Vagina (tissue), 2 donors: ENCODE measurements around the gene PDZK1IP1. TPM values are rescaled to one million over a fixed set of nuclear protein-coding genes. Genes with fewer than 3 reads are reported as not detected.

Experiments
- DNase-seq, 2 donors: peaks; one replicate each; pipeline ENCODE4 v3.0.0-alpha.2; 2017; ENCODE audit errors: extremely low spot score in 2 of 2
- H3K27ac ChIP-seq: fragments of 200-600 bp; sonication (generic); one replicate; pipeline ENCODE4 v1.5.1; 2019
- H3K27me3 ChIP-seq: fragments of 200-600 bp; sonication (generic); one replicate; pipeline ENCODE4 v1.5.1; 2019
- H3K36me3 ChIP-seq, 2 donors: fragments of 200-600 bp; sonication (generic); one replicate each; pipeline ENCODE4 v1.5.1; 2017 to 2019
- H3K4me1 ChIP-seq: fragments of 200-600 bp; sonication (generic); one replicate; pipeline ENCODE4 v1.5.1; 2019
- H3K4me3 ChIP-seq, 2 donors: fragments of 200-600 bp; sonication (generic); 1 replicate in 1 of 2; 2 replicates in 1 of 2; pipeline ENCODE4 v1.5.1; 2016 to 2019
- H3K9me3 ChIP-seq: fragments of 200-600 bp; sonication (generic); one replicate; pipeline ENCODE4 v1.5.1; 2019
- CTCF ChIP-seq, 3 experiments: fragments of 450-650 bp in 2 of 3; fragments of 200-600 bp in 1 of 3; sonication (generic) in 1 of 3; IDR thresholded peaks; one replicate each; pipeline ENCODE4 v1.5.1; 2017 to 2019; ENCODE audit warnings: antibody characterized with exemption in 3 of 3, mild to moderate bottlenecking in 2 of 3, moderate library complexity in 2 of 3
- POLR2A ChIP-seq, 2 donors: fragments of 450-650 bp; IDR thresholded peaks; one replicate each; pipeline ENCODE4 v1.6.1; 2017; ENCODE audit warnings: antibody characterized with exemption in 2 of 2, mild to moderate bottlenecking in 2 of 2, moderate library complexity in 2 of 2
- POLR2AphosphoS5 ChIP-seq, 2 donors: sonication (generic); formaldehyde crosslinking; IDR thresholded peaks; one replicate each; pipeline ENCODE4 v1.9.0; 2017; ENCODE audit warnings: antibody characterized with exemption in 2 of 2, mild to moderate bottlenecking in 2 of 2, low read depth in 1 of 2; ENCODE audit not compliant: insufficient read depth in 1 of 2
- intact Hi-C: fragments of 100-400 bp; cut with DNase I; formaldehyde crosslinking; loops from one replicate; pipeline ENCODE4 v1.15.1; 2023
- total RNA-seq: library from RNA; depleted of rRNA; stranded (reverse); fragments of >200 nt; gene quantifications from one replicate; pipeline ENCODE4 v1.2.3, GENCODE V29; 2016

PDZK1IP1 gene
- total RNA-seq, 1 donor from 2014 or later: 55.2 TPM

DNA sequence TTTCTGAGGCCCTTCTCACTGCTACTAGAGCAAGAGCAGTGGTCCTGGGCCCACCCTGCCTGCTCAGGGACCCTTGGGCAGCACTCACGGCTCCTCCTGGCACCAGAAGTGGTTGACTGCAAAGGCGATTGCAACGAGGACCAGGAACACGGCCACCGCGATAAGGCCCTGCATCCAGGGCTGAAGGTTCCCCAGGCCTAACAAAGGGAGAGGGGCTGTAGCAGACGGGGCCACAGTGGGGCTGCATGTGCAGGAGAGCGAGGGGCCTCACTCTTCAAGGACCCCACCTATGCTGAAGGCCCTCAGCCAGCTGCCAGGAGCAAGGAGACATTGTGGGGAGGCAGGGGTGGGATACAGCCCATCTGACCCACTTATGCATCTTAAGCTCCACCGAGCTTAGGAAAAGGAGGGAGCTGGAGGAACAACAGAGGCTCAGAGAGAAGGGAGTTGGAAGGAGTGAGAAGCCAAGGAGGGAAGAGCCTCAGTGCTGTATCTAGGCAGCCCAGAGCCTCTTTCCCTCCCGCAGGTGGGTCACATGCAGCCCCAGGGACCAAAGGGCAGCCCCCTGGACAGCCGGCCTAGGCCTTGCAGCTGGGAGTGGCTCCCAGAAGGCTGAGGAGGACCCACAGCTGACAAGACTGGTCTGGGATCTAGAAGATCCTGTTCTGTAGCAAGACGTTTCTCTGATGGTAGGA is 2.5 kb downstream of the PDZK1IP1 start:
- DNase-seq: peak in 1 of 2 donors; percentile 78
- Histone ChIP-seq H3K27ac (no peak overlapping the region), H3K4me1 (peaks cover 26% of the 10 kb centered on the region), H3K9me3 (no peaks in the 10 kb centered on the region), H3K4me3 (no peak overlapping the region), H3K27me3 (no peaks in the 10 kb centered on the region), H3K36me3 (no peaks in the 10 kb centered on the region)
- TF ChIP-seq POLR2A (IDR thresholded peaks at IDR 0.05): no peak
- TF ChIP-seq POLR2AphosphoS5 (IDR thresholded peaks at IDR 0.05; ENCODE audit: insufficient read depth in 1 of 2, low read depth in 1 of 2): no peak
- no peak for TF ChIP-seq CTCF (IDR thresholded peaks at IDR 0.05)
- intact Hi-C loops: loop anchor here (10.0 kb wide), 2 partner anchors 237 to 537 kb away; no protein-coding TSS in a partner anchor

DNA sequence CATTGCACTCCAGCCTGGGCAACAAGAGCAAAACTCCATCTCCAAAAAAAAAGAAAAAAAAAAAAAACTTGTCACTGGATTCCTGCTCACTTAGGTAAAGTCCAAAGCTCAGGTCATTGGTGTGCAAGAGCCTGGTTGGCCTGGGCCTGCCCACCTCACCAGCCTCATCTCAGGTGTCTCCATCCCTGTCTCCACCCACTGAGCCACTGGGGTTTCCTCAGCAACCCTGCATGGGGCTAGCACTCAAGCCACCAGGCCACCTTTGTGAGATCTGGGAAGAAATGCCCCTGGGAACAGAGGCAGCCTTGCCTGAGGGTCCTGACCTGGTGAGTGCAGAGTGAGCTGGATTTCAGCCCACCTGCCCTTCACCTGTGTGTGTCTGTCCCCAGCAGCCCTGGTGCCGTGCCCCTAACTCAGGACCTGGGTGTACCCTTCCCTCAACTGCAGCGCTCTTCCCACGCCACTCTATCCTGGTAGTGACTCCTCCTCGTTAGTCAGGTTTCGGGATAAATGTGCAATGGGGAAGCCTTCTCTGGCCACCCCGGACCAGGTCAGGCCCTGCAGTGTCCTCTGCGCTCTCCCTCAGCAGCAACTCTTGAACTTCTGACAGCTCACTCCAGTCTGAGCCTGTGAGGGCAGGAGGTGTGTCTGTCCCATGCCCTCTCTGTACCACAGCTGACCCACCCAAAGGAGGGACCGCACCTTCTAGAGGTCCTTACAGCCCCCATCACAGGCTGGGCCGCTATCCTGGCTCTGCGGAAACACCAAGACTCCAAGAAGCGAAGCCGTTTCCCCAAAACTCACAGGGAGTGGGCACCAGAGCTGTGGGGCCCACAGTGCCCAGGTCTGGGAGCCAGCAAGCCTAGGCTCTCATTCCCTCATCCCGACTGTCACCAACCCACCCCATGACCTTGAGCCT is 3.3 kb downstream of the PDZK1IP1 start:
- Histone ChIP-seq H3K27ac (no peak overlapping the region), H3K4me1 (peaks cover 17% of the 10 kb centered on the region), H3K27me3 (no peaks in the 10 kb centered on the region), H3K9me3 (no peaks in the 10 kb centered on the region), H3K4me3 (no peak overlapping the region), H3K36me3 (no peaks in the 10 kb centered on the region)
- TF ChIP-seq CTCF (IDR thresholded peaks at IDR 0.05): no peak
- intact Hi-C loops: loop anchor here (10.0 kb wide), 2 partner anchors 238 to 538 kb away; no protein-coding TSS in a partner anchor
- peak in 1 of 2 donors; percentile 72 for DNase-seq

- peaks cover 6% of the 10 kb centered on the region for H3K4me1 ChIP-seq
- intact Hi-C loops: loop anchor here (10.0 kb wide), 2 partner anchors 240 to 540 kb away; no protein-coding TSS in a partner anchor
- H3K36me3 ChIP-seq: no peaks in the 10 kb centered on the region
- H3K27me3 ChIP-seq: no peaks in the 10 kb centered on the region
- H3K4me3 ChIP-seq: no peak overlapping the region
- no peak overlapping the region for H3K27ac ChIP-seq
- TF ChIP-seq POLR2A (IDR thresholded peaks at IDR 0.05) (no peak), POLR2AphosphoS5 (IDR thresholded peaks at IDR 0.05; ENCODE audit: insufficient read depth in 1 of 2, low read depth in 1 of 2) (no peak), CTCF (IDR thresholded peaks at IDR 0.05) (no peak)
- peak in 1 of 2 donors; percentile 70 for DNase-seq
- no peaks in the 10 kb centered on the region for H3K9me3 ChIP-seq
Observed at GRCh38 chr1:47184822-47185677, 4.8 kb downstream of the PDZK1IP1 start.

DNA sequence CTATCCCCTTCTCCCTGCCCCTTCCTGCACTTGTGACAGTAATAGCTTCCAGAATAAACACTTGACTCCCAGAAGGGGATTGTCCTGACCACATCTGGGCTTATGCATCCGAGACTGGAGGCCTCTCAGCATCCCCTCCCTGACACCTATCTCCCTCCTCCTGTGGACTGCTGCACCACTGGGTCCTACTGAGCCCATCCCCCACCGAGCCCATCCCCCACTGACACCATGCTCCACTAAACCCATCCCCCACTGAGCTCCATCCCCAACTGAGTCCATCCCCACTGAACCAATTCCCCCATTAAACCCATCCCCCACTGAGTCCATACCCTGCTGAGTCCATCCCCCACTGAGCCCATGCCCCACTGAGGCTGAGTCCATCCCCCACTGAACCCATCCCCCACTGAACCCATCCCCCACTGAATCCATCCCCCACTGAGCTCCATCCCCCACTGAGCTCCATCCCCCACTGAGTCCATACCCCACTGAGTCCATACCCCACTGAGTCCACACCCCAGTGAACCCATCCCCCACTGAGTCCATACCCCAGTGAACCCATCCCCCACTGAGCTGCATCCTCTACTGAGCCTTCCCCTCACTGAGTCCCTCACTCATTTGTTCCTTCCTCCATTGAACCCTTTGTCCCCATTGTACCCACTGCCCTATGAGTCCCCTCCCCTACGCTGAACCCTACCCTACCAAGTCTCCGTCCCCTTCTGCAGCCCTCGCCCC is 5.6 kb downstream of the PDZK1IP1 start:
- DNase-seq: peak; percentile 83 to 96
- H3K36me3 ChIP-seq: no peaks in the 10 kb centered on the region
- no peak overlapping the region for H3K27ac ChIP-seq
- intact Hi-C loops: loop anchor here (10.0 kb wide), 2 partner anchors 241 to 541 kb away; no protein-coding TSS in a partner anchor
- H3K27me3 ChIP-seq: no peaks in the 10 kb centered on the region
- TF ChIP-seq CTCF (IDR thresholded peaks at IDR 0.05) (no peak), POLR2A (IDR thresholded peaks at IDR 0.05) (no peak), POLR2AphosphoS5 (IDR thresholded peaks at IDR 0.05; ENCODE audit: insufficient read depth in 1 of 2, low read depth in 1 of 2) (no peak)
- no peak overlapping the region for H3K4me3 ChIP-seq
- peaks cover 9% of the 10 kb centered on the region for H3K4me1 ChIP-seq
- no peaks in the 10 kb centered on the region for H3K9me3 ChIP-seq
